ENCODE data around the gene GDNF. TPM values are rescaled to one million over a fixed set of nuclear protein-coding genes. Genes with fewer than 3 reads are reported as not detected.

The GDNF gene
- total RNA-seq, 1 donor from 2014 or later, result not detected

- H3K4me1 Mint-ChIP-seq, result no peaks in the 10 kb centered on the region
- H3K27me3 Mint-ChIP-seq, result peaks cover 7% of the 10 kb centered on the region
- intact Hi-C loops (cut with micrococcal nuclease), result no loop called here
- H3K9me3 Mint-ChIP-seq, result no peaks in the 10 kb centered on the region
- DNase-seq (no peak), ATAC-seq (ENCODE audit: low read depth) (no peak)
- CTCF ChIA-PET, result no interaction called here
- no peaks in the 10 kb centered on the region for H3K36me3 Mint-ChIP-seq (ENCODE audit: low read depth)
- no peak overlapping the region for H3K27ac Mint-ChIP-seq
- TF ChIP-seq, protein P1, sequence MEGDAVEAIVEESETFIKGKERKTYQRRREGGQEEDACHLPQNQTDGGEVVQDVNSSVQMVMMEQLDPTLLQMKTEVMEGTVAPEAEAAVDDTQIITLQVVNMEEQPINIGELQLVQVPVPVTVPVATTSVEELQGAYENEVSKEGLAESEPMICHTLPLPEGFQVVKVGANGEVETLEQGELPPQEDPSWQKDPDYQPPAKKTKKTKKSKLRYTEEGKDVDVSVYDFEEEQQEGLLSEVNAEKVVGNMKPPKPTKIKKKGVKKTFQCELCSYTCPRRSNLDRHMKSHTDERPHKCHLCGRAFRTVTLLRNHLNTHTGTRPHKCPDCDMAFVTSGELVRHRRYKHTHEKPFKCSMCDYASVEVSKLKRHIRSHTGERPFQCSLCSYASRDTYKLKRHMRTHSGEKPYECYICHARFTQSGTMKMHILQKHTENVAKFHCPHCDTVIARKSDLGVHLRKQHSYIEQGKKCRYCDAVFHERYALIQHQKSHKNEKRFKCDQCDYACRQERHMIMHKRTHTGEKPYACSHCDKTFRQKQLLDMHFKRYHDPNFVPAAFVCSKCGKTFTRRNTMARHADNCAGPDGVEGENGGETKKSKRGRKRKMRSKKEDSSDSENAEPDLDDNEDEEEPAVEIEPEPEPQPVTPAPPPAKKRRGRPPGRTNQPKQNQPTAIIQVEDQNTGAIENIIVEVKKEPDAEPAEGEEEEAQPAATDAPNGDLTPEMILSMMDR (IDR thresholded peaks at IDR 0.05), result no peak
- POLR2A ChIA-PET, result no interaction called here
- no peak overlapping the region for H3K4me3 Mint-ChIP-seq
Measured at GRCh38 chr5:37816331-37816730, 23.5 kb downstream of the GDNF start.

DNA sequence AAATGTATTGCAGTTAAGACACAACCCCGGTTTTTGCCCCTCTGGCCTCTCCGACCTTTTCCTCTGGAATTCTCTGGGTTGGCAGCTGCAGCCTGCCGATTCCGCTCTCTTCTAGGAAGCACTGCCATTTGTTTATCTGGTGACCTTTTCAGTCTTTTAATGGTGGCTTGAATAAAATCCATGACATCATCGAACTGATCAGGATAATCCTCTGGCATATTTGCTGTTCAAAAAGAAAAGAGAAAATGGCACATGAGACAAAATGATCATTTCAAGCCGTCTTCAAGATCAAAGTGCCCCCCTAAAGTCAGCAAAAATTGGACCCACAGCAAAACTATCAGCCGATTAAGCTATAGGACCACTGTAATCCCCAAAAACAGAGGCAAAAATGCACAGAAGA lies 23.9 kb downstream of the GDNF start:
- ChIA-PET POLR2A (no interaction called here), CTCF (no interaction called here)
- Mint-ChIP-seq H3K36me3 (ENCODE audit: low read depth) (no peaks in the 10 kb centered on the region), H3K4me1 (no peaks in the 10 kb centered on the region), H3K27ac (no peak overlapping the region), H3K4me3 (no peak overlapping the region), H3K27me3 (peaks cover 7% of the 10 kb centered on the region), H3K9me3 (no peaks in the 10 kb centered on the region)
- ATAC-seq (ENCODE audit: low read depth), result no peak
- no peak for DNase-seq
- TF ChIP-seq, protein P1 (IDR thresholded peaks at IDR 0.05), result no peak
- intact Hi-C loops (cut with micrococcal nuclease), result no loop called here

- intact Hi-C loops (cut with micrococcal nuclease), result no loop called here
- Mint-ChIP-seq H3K36me3 (ENCODE audit: low read depth) (no peaks in the 10 kb centered on the region), H3K27ac (no peak overlapping the region), H3K4me3 (no peak overlapping the region), H3K4me1 (no peaks in the 10 kb centered on the region), H3K9me3 (no peaks in the 10 kb centered on the region), H3K27me3 (peaks cover 6% of the 10 kb centered on the region)
- ChIA-PET POLR2A (no interaction called here), CTCF (no interaction called here)
- no peak for DNase-seq
- TF ChIP-seq, protein P1 (IDR thresholded peaks at IDR 0.05), result no peak
- ATAC-seq (ENCODE audit: low read depth), result no peak
Measured at GRCh38 chr5:37814699-37815098, 25.1 kb downstream of the GDNF start.

GRCh38 chr5:37812365-37812764 lies 27.5 kb downstream of the GDNF start:
- TF ChIP-seq, protein P1 (IDR thresholded peaks at IDR 0.05), result no peak
- Mint-ChIP-seq H3K36me3 (ENCODE audit: low read depth) (no peaks in the 10 kb centered on the region), H3K27ac (no peak overlapping the region), H3K27me3 (peaks cover 6% of the 10 kb centered on the region), H3K4me1 (no peaks in the 10 kb centered on the region), H3K9me3 (no peaks in the 10 kb centered on the region), H3K4me3 (no peak overlapping the region)
- no peak for DNase-seq
- ATAC-seq (ENCODE audit: low read depth), result no peak
- intact Hi-C loops (cut with micrococcal nuclease), result no loop called here
- ChIA-PET CTCF (no interaction called here), POLR2A (no interaction called here)

- ATAC-seq (ENCODE audit: low read depth) (no peak), DNase-seq (no peak)
- intact Hi-C loops (cut with micrococcal nuclease), result no loop called here
- TF ChIP-seq, protein P1 (IDR thresholded peaks at IDR 0.05), result no peak
- no peaks in the 10 kb centered on the region for H3K9me3 Mint-ChIP-seq
- no peak overlapping the region for H3K4me3 Mint-ChIP-seq
- no peaks in the 10 kb centered on the region for H3K36me3 Mint-ChIP-seq (ENCODE audit: low read depth)
- ChIA-PET CTCF (no interaction called here), POLR2A (no interaction called here)
- no peak overlapping the region for H3K27ac Mint-ChIP-seq
- peaks cover 4% of the 10 kb centered on the region for H3K27me3 Mint-ChIP-seq
- no peaks in the 10 kb centered on the region for H3K4me1 Mint-ChIP-seq
Measured at GRCh38 chr5:37811866-37812265, 28.0 kb downstream of the GDNF start.

Data from activated B cell treated with CpG ODN at 0.5 μM for 24 hours (primary cell).